SJSA1 (cell line): ENCODE measurements around the gene VASP. TPM values are rescaled to one million over a fixed set of nuclear protein-coding genes. Genes with fewer than 3 reads are reported as not detected.

Experiments
- DNase-seq, 2 experiments: peaks; one replicate each; pipeline ENCODE4 v3.0.0-alpha.2; 2015 to 2020; ENCODE audit warnings: low spot score in 2 of 2, low read depth in 1 of 2
- H3K27ac ChIP-seq: fragments of 250-450 bp; sonication (Bioruptor Pico); 2 replicates; pipeline ENCODE4 v1.5.1; 2020; ENCODE audit warnings: mild to moderate bottlenecking, moderate library complexity
- H3K27me3 ChIP-seq: fragments of 250-450 bp; sonication (Bioruptor Pico); replicated peaks from 2 replicates; pipeline ENCODE4 v1.5.1; 2020; ENCODE audit warnings: mild to moderate bottlenecking, moderate library complexity
- H3K36me3 ChIP-seq: fragments of 250-450 bp; sonication (Bioruptor Pico); 2 replicates; pipeline ENCODE4 v1.5.1; 2020; ENCODE audit warnings: mild to moderate bottlenecking
- H3K4me1 ChIP-seq: fragments of 250-450 bp; sonication (Bioruptor Pico); replicated peaks from 2 replicates; pipeline ENCODE4 v1.6.1; 2021; ENCODE audit warnings: mild to moderate bottlenecking
- H3K4me3 ChIP-seq: fragments of 250-450 bp; sonication (Bioruptor Pico); 2 replicates; pipeline ENCODE4 v1.5.1; 2020; ENCODE audit warnings: mild to moderate bottlenecking
- H3K9me3 ChIP-seq: fragments of 250-450 bp; sonication (Bioruptor Pico); replicated peaks from 2 replicates; pipeline ENCODE4 v1.5.1; 2020; ENCODE audit warnings: mild to moderate bottlenecking
- total RNA-seq: library from RNA; depleted of rRNA; stranded (reverse); fragments of >200 nt; shearing (Covaris generic); gene quantifications from 2 replicates; pipeline ENCODE4 v1.2.3, GENCODE V29; 2014

VASP gene
- total RNA-seq, 1 experiment from 2014 or later: 115 TPM

GRCh38 chr19:45469945-45470761, 37.1 kb upstream of the VASP start:
- H3K27me3 ChIP-seq: no peaks in the 10 kb centered on the region
- no peaks in the 10 kb centered on the region for H3K36me3 ChIP-seq
- peak overlapping the region; percentile 90 for H3K27ac ChIP-seq
- H3K9me3 ChIP-seq: no peaks in the 10 kb centered on the region
- H3K4me1 ChIP-seq: peaks cover 24% of the 10 kb centered on the region
- peak; percentile 67 to 79 for DNase-seq
- peak overlapping the region; percentile 49 for H3K4me3 ChIP-seq

GRCh38 chr19:45470762-45471081, 36.6 kb upstream of the VASP start:
- peak overlapping the region; percentile 90 for H3K27ac ChIP-seq
- no peaks in the 10 kb centered on the region for H3K9me3 ChIP-seq
- DNase-seq: no peak
- no peak overlapping the region for H3K4me3 ChIP-seq
- H3K4me1 ChIP-seq: peaks cover 24% of the 10 kb centered on the region
- no peaks in the 10 kb centered on the region for H3K27me3 ChIP-seq
- no peaks in the 10 kb centered on the region for H3K36me3 ChIP-seq

DNA sequence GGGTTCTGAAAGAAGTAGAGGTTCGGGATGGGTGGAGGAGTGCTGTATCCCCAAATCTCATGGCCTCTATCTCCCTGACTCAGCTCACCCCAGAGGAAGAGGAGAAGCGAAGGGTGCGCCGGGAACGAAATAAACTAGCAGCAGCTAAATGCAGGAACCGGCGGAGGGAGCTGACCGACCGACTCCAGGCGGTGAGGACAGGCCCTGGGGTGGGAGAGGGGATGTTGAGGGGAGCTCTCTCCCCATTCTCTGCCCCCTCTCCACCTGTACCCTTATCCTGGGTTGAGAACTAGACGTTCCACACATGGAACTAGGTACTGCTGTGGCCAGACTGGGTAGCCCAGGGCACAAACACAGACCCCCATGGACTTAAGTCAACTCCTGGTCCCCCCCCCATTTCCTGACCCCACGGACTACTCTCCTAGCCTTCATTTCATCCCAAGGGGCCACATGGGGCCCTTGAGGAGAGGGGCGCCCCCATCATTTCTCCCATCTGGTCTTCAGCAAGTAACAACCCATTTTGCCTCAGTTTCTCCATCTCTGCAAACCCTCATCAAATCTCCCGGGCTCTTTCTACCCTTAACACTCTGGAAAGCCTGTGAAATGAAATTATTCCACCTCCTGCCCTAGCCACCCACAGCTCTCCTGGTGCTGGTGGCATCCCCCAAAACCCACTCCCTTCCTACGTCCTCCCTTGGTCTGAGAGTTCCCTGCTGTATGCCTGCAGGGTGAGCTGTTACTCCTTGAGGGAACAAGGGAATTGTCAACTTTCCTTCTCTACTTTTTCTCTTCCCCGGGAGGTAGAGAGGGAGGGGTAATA, 36.0 kb upstream of the VASP start:
- Histone ChIP-seq H3K27ac (no peak overlapping the region), H3K4me1 (peaks cover 24% of the 10 kb centered on the region), H3K36me3 (no peaks in the 10 kb centered on the region), H3K9me3 (no peaks in the 10 kb centered on the region), H3K27me3 (no peaks in the 10 kb centered on the region), H3K4me3 (no peak overlapping the region)
- DNase-seq: no peak

- Histone ChIP-seq H3K27ac (no peak overlapping the region), H3K4me3 (no peak overlapping the region), H3K36me3 (no peaks in the 10 kb centered on the region), H3K9me3 (no peaks in the 10 kb centered on the region), H3K27me3 (no peaks in the 10 kb centered on the region), H3K4me1 (peaks cover 24% of the 10 kb centered on the region)
- DNase-seq: no peak
Observed at GRCh38 chr19:45471931-45472562, 35.2 kb upstream of the VASP start.

DNA sequence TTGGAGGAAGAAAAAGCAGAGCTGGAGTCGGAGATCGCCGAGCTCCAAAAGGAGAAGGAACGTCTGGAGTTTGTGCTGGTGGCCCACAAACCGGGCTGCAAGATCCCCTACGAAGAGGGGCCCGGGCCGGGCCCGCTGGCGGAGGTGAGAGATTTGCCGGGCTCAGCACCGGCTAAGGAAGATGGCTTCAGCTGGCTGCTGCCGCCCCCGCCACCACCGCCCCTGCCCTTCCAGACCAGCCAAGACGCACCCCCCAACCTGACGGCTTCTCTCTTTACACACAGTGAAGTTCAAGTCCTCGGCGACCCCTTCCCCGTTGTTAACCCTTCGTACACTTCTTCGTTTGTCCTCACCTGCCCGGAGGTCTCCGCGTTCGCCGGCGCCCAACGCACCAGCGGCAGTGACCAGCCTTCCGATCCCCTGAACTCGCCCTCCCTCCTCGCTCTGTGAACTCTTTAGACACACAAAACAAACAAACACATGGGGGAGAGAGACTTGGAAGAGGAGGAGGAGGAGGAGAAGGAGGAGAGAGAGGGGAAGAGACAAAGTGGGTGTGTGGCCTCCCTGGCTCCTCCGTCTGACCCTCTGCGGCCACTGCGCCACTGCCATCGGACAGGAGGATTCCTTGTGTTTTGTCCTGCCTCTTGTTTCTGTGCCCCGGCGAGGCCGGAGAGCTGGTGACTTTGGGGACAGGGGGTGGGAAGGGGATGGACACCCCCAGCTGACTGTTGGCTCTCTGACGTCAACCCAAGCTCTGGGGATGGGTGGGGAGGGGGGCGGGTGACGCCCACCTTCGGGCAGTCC, 34.5 kb upstream of the VASP start:
- Histone ChIP-seq H3K27me3 (no peaks in the 10 kb centered on the region), H3K27ac (no peak overlapping the region), H3K4me3 (no peak overlapping the region), H3K36me3 (no peaks in the 10 kb centered on the region), H3K4me1 (peaks cover 25% of the 10 kb centered on the region), H3K9me3 (no peaks in the 10 kb centered on the region)
- DNase-seq: no peak

DNA sequence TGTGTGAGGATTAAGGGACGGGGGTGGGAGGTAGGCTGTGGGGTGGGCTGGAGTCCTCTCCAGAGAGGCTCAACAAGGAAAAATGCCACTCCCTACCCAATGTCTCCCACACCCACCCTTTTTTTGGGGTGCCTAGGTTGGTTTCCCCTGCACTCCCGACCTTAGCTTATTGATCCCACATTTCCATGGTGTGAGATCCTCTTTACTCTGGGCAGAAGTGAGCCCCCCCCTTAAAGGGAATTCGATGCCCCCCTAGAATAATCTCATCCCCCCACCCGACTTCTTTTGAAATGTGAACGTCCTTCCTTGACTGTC, 34.0 kb upstream of the VASP start:
- no peaks in the 10 kb centered on the region for H3K36me3 ChIP-seq

DNA sequence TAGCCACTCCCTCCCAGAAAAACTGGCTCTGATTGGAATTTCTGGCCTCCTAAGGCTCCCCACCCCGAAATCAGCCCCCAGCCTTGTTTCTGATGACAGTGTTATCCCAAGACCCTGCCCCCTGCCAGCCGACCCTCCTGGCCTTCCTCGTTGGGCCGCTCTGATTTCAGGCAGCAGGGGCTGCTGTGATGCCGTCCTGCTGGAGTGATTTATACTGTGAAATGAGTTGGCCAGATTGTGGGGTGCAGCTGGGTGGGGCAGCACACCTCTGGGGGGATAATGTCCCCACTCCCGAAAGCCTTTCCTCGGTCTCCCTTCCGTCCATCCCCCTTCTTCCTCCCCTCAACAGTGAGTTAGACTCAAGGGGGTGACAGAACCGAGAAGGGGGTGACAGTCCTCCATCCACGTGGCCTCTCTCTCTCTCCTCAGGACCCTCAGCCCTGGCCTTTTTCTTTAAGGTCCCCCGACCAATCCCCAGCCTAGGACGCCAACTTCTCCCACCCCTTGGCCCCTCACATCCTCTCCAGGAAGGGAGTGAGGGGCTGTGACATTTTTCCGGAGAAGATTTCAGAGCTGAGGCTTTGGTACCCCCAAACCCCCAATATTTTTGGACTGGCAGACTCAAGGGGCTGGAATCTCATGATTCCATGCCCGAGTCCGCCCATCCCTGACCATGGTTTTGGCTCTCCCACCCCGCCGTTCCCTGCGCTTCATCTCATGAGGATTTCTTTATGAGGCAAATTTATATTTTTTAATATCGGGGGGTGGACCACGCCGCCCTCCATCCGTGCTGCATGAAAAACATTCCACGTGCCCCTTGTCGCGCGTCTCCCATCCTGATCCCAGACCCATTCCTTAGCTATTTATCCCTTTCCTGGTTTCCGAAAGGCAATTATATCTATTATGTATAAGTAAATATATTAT, 33.3 kb upstream of the VASP start:
- Histone ChIP-seq H3K36me3 (no peaks in the 10 kb centered on the region), H3K27me3 (no peaks in the 10 kb centered on the region), H3K9me3 (no peaks in the 10 kb centered on the region), H3K4me1 (peaks cover 21% of the 10 kb centered on the region), H3K27ac (no peak overlapping the region), H3K4me3 (no peak overlapping the region)
- no peak for DNase-seq

More for the DNA sequence above, 34.0 kb upstream of the VASP start:
- Histone ChIP-seq H3K27me3 (no peaks in the 10 kb centered on the region), H3K9me3 (no peaks in the 10 kb centered on the region), H3K4me1 (peaks cover 26% of the 10 kb centered on the region), H3K4me3 (no peak overlapping the region), H3K27ac (no peak overlapping the region)
- DNase-seq: no peak

DNA sequence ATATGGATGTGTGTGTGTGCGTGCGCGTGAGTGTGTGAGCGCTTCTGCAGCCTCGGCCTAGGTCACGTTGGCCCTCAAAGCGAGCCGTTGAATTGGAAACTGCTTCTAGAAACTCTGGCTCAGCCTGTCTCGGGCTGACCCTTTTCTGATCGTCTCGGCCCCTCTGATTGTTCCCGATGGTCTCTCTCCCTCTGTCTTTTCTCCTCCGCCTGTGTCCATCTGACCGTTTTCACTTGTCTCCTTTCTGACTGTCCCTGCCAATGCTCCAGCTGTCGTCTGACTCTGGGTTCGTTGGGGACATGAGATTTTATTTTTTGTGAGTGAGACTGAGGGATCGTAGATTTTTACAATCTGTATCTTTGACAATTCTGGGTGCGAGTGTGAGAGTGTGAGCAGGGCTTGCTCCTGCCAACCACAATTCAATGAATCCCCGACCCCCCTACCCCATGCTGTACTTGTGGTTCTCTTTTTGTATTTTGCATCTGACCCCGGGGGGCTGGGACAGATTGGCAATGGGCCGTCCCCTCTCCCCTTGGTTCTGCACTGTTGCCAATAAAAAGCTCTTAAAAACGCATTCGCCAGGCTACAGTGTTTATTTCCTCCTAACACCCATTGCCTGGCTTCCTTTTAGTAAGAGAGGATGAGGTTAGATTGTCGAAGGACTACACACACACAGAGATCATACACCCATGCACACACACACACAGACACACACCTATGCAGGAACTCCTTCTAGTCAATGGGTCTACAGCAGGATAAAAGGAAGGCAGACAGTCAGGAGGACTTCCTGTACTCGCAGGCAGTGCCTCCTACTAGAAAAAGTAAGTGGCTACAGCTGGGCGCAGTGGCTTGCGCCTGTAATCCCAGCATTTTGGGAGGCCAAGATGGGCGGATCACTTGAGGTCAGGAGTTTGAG, 32.4 kb upstream of the VASP start:
- H3K27me3 ChIP-seq: no peaks in the 10 kb centered on the region
- peaks cover 16% of the 10 kb centered on the region for H3K4me1 ChIP-seq
- H3K36me3 ChIP-seq: no peaks in the 10 kb centered on the region
- H3K27ac ChIP-seq: no peak overlapping the region
- no peak for DNase-seq
- no peak overlapping the region for H3K4me3 ChIP-seq
- H3K9me3 ChIP-seq: no peaks in the 10 kb centered on the region

- Histone ChIP-seq H3K4me3 (no peak overlapping the region), H3K9me3 (no peaks in the 10 kb centered on the region), H3K4me1 (peaks cover 7% of the 10 kb centered on the region), H3K27me3 (no peaks in the 10 kb centered on the region), H3K36me3 (no peaks in the 10 kb centered on the region), H3K27ac (no peak overlapping the region)
- no peak for DNase-seq
Observed at GRCh38 chr19:45475537-45476291, 31.6 kb upstream of the VASP start.

DNA sequence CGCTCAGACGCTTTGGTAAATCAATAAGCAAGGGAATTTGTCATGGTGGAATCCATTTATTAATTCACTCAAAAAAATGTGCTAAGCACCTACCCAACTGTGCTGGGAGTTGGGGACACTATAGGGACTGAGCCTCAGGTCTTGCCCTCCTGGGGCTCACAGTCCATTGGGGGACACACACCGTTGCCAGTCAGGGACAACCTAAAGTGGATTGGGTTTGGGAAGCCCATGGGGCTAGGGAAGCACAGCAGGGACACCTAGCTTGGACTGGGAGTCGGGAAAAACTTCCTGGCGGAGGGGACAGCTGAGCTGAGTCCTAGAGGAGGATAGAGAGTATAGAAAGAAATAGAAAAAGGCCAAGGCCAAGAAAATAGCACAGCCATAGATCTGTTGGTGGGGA, 31.0 kb upstream of the VASP start:
- Histone ChIP-seq H3K4me3 (no peak overlapping the region), H3K9me3 (no peaks in the 10 kb centered on the region), H3K36me3 (no peaks in the 10 kb centered on the region), H3K27me3 (no peaks in the 10 kb centered on the region), H3K4me1 (peaks cover 6% of the 10 kb centered on the region), H3K27ac (no peak overlapping the region)
- DNase-seq: no peak

DNA sequence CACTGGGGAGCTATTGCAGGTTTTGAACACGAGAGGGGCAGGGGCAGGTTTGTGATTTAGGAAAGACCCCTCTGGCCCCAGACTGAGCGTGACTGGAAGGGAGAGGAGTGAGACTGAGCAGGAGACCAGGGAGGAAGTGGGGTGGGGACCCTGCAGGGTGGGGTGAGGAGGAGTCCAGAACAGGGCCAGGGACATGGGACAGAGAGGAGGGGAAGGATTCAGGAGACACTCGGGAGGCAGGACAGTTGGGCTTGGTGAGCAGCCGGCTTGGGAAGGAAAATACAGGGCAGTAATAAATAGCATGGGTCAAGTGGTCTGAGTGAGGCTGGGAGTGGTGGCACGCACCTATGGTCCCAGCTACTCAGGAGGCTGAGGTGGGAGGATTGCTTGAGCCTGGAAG, 30.1 kb upstream of the VASP start:
- H3K9me3 ChIP-seq: no peaks in the 10 kb centered on the region
- no peak for DNase-seq
- H3K27ac ChIP-seq: no peak overlapping the region

More for the DNA sequence above, 30.1 kb upstream of the VASP start:
- H3K27me3 ChIP-seq: no peaks in the 10 kb centered on the region
- H3K4me3 ChIP-seq: no peak overlapping the region
- H3K36me3 ChIP-seq: no peaks in the 10 kb centered on the region
- H3K4me1 ChIP-seq: peaks cover 6% of the 10 kb centered on the region
